ENCODE measurements around the gene C12orf56. TPM values are rescaled to one million over a fixed set of nuclear protein-coding genes. Genes with fewer than 3 reads are reported as not detected.

C12orf56 gene
- total and polyA plus RNA-seq, 2 donors (not counting 3 experiments of a cell fraction or from before 2014, with no cell fraction given), result 0.06 TPM; not detected in 1

DNA sequence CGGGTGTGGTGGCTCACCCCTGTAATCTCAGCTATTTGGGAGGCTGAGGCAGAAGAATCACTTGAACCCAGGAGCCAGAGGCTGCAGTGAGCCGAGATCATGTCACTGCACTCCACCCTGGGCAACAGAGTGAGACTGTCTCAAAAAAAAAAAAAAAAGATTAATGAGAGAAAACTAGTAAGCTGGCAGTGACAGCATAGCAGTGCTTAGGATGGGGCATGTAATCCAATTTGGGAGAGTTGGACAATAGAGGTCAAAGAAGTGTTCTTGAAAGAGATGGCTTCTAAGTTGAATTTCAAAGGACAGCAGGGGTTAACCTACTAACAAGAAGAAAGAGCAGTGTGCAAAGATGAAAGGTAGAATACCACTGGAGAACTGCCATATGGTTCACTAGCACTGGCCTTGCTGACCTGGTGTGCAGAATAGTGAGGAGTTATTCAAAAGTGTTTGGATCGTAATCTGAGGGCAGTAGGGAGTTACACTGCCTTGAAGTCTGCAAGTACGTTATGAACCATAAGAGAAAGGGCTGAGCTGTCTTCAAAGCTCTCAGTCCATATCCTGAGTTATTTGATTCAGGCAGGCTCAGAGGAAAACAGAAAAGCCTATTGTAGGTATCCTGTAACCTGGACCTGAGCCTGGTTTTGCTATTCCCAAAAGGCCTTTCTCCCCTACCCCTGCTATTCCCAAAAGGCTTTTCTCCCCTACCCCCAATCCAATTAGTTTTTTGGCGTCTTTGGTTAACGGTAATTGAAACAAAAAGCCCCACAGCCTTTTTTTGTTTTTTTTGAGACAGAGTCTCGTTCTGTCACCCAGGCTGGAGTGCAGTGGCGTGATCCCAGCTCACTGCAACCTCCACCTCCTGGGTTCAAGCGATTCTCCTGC, 17.0 kb upstream of the C12orf56 start:
- Histone ChIP-seq H3K9me1 (replicated peaks; ENCODE audit: control insufficient read depth, extremely low read depth, insufficient read depth, low read length) (no peaks in the 10 kb centered on the region), H4K20me1 (replicated peaks; ENCODE audit: control insufficient read depth, extremely low read depth, insufficient read depth, low read length) (no peaks in the 10 kb centered on the region), H3K27ac (ENCODE audit: insufficient read depth, low read depth, low read length) (no peak overlapping the region), H3K36me3 (ENCODE audit: control insufficient read depth in 2 of 2, extremely low read depth in 1 of 2, insufficient read depth in 2 of 2, low read length in 2 of 2) (peaks cover 3 to 7% of the 10 kb centered on the region in 2 experiments), H3K79me2 (ENCODE audit: control insufficient read depth, insufficient read depth, low read length) (peaks cover 49% of the 10 kb centered on the region), H3K27me3 (ENCODE audit: control insufficient read depth in 2 of 2, insufficient read depth in 2 of 2, low read length in 2 of 2) (no peaks in the 10 kb centered on the region), H3K4me2 (ENCODE audit: insufficient read depth, low read length) (no peak overlapping the region), H3K4me1 (ENCODE audit: control insufficient read depth, extremely low read depth, insufficient read depth, low read length) (peaks cover 10% of the 10 kb centered on the region), H3K9me3 (replicated peaks; ENCODE audit: control insufficient read depth, insufficient read depth, low read length) (no peaks in the 10 kb centered on the region), H2AFZ (ENCODE audit: low read depth, low read length) (no peak overlapping the region), H3K4me3 (replicated peaks in 1 of 3; ENCODE audit: insufficient read depth in 1 of 3, low read depth in 1 of 3, low read length in 3 of 3) (no peak overlapping the region), H3K9ac (replicated peaks; ENCODE audit: extremely low read depth, insufficient read depth, low read length) (no peak overlapping the region)
- intact Hi-C loops (cut with micrococcal nuclease) (no loop called here), dilution Hi-C loops (cut with MboI; ENCODE audit: extremely low pct_ligation_motif_present, low sequenced_read_pairs) (no loop called here)
- BruUV-seq (replicated peaks), result no TSS peak
- POLR2A ChIA-PET, result no interaction called here
- DNase-seq (ENCODE audit: low read depth, low spot score) (no peak), FAIRE-seq (no peak)
- TF ChIP-seq POLR2A (IDR thresholded peaks at IDR 0.05; ENCODE audit: low read depth, low read length) (no peak), GATA2 (IDR thresholded peaks at IDR 0.05; ENCODE audit: insufficient read depth, insufficient read length, low read depth, low read length) (no peak), JUN (IDR thresholded peaks at IDR 0.05; ENCODE audit: borderline replicate concordance, insufficient read depth, insufficient read length, low read depth) (no peak), EZH2 (IDR thresholded peaks at IDR 0.05; ENCODE audit: borderline replicate concordance, low read depth, low read length, severe bottlenecking) (no peak), MYC (IDR thresholded peaks at IDR 0.05; ENCODE audit: low read depth, low read length) (no peak), POLR2AphosphoS5 (IDR thresholded peaks at IDR 0.05; ENCODE audit: insufficient read depth, low read depth, low read length) (no peak), FOS (IDR thresholded peaks at IDR 0.05; ENCODE audit: borderline replicate concordance, insufficient read depth, low read length) (no peak)
- TF ChIP-seq, protein P1, sequence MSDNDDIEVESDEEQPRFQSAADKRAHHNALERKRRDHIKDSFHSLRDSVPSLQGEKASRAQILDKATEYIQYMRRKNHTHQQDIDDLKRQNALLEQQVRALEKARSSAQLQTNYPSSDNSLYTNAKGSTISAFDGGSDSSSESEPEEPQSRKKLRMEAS (IDR thresholded peaks at IDR 0.05; ENCODE audit: insufficient read depth, insufficient read length), result no peak
- TF ChIP-seq, protein P2, sequence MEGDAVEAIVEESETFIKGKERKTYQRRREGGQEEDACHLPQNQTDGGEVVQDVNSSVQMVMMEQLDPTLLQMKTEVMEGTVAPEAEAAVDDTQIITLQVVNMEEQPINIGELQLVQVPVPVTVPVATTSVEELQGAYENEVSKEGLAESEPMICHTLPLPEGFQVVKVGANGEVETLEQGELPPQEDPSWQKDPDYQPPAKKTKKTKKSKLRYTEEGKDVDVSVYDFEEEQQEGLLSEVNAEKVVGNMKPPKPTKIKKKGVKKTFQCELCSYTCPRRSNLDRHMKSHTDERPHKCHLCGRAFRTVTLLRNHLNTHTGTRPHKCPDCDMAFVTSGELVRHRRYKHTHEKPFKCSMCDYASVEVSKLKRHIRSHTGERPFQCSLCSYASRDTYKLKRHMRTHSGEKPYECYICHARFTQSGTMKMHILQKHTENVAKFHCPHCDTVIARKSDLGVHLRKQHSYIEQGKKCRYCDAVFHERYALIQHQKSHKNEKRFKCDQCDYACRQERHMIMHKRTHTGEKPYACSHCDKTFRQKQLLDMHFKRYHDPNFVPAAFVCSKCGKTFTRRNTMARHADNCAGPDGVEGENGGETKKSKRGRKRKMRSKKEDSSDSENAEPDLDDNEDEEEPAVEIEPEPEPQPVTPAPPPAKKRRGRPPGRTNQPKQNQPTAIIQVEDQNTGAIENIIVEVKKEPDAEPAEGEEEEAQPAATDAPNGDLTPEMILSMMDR (IDR thresholded peaks at IDR 0.05; ENCODE audit: extremely low read depth in 1 of 2, insufficient read depth in 1 of 2, low read depth in 1 of 2, low read length in 2 of 2), result no peak
- CTCF ChIA-PET, result no interaction called here
